Muscle of leg (tissue), 11 donors: ENCODE measurements around the gene IL10RB. TPM values are rescaled to one million over a fixed set of nuclear protein-coding genes. Genes with fewer than 3 reads are reported as not detected.
A peak's percentile ranks its signal among the peaks of the same experiment; 100 is the strongest.
"Not testable (repeated sequence)": the region's sequence is repeated elsewhere in the genome, so short reads cannot be mapped to it uniquely, and the experiment has no call there.

ENCODE experiments used
- DNase-seq: peaks from one replicate; pipeline ENCODE4 v3.0.0; 2013
- H3K27ac ChIP-seq: one replicate; pipeline ENCODE4 v1.5.1; 2013; ENCODE audit warnings: mild to moderate bottlenecking, low read length, control low read depth
- H3K27me3 ChIP-seq: one replicate; pipeline ENCODE4 v1.6.1; 2013; ENCODE audit warnings: low read length; ENCODE audit not compliant: control insufficient read depth, insufficient read depth
- H3K36me3 ChIP-seq: one replicate; pipeline ENCODE4 v1.6.1; 2013; ENCODE audit warnings: low read length; ENCODE audit not compliant: control insufficient read depth, insufficient read depth
- H3K4me1 ChIP-seq: one replicate; pipeline ENCODE4 v1.6.1; 2013; ENCODE audit warnings: low read length; ENCODE audit not compliant: control insufficient read depth, insufficient read depth
- H3K4me3 ChIP-seq: one replicate; pipeline ENCODE4 v1.5.1; 2013; ENCODE audit warnings: low read length, control low read depth
- H3K9me3 ChIP-seq: replicated peaks from 2 replicates; pipeline ENCODE4 v1.6.1; 2013; ENCODE audit warnings: low read depth, low read length; ENCODE audit not compliant: control insufficient read depth
- WGBS: methylation state at CpG from one replicate; pipeline ENCODE4 v1.1.5; 2013; ENCODE audit warnings: missing lambda C conversion rate; ENCODE audit not compliant: insufficient coverage; 5-methylcytosine and 5-hydroxymethylcytosine counted together
- polyA plus RNA-seq, 8 donors: library from polyadenylated mRNA; unstranded; fragments of 120-200 nt; gene quantifications; one replicate each; pipeline versions ENCODE4 v1.2.1 to v1.2.3, GENCODE V29; 2013; ENCODE audit warnings: inconsistent platforms in 1 of 8, low replicate concordance in 1 of 8; ENCODE audit not compliant: insufficient read length in 8 of 8, insufficient read depth in 1 of 8
- total RNA-seq: library from RNA; stranded (reverse); fragments of 120-200 nt; gene quantifications from one replicate; pipeline ENCODE4 v1.2.4, GENCODE V29; 2013

Gene IL10RB
- total and polyA plus RNA-seq, 9 donors = 13.8 to 25.9 (median 18.9) TPM

DNA sequence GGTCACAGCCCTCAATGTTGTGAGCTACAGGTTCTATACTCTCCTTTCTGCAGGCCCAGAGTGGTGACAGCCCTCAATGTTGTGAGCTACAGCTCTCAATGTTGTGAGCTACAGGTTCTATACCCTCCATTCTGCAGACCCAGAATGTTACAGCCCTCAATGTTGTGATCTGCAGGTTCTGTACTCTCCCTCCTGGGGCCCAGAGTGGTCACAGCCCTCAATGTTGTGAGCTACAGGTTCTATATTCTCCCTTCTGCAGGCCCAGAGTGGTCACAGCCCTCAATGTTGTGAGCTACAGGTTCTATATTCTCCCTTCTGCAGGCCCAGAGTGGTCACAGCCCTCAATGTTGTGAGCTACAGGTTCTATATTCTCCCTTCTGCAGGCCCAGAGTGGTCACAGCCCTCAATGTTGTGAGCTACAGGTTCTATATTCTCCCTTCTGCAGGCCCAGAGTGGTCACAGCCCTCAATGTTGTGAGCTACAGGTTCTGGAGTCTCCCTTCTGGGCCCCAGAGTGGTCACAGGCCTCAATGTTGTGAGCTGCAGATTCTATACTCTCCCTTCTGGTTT lies 26.5 kb upstream of the IL10RB start:
- H3K27ac ChIP-seq, H3K27me3 ChIP-seq, DNase-seq, H3K9me3 ChIP-seq, H3K4me3 ChIP-seq: not testable (repeated sequence)
- Histone ChIP-seq H3K36me3 (peaks cover 11% of the 10 kb centered on the region), H3K4me1 (peaks cover 17% of the 10 kb centered on the region)

DNA sequence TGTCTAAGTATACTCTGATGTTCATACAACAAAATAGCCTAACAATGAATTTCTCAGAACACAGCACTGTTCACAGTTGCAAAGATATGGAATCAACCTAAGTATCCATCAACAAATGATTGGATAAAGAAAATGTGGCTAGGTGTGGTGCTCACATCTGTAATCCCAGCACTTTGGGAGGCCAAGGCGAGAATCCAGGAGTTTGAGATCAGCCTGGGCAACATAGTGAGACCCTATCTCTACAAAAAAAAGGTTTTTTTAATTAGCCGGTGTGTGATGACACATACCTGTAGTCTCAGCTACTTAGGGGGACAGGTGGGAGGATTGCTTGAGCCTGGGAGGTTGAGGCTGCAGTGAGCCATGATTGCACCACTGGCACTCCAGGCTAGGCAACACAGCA lies 25.8 kb upstream of the IL10RB start:
- Histone ChIP-seq H3K36me3 (peaks cover 12% of the 10 kb centered on the region), H3K27ac (no peak overlapping the region), H3K9me3 (no peaks in the 10 kb centered on the region), H3K4me3 (no peak overlapping the region), H3K4me1 (peaks cover 17% of the 10 kb centered on the region), H3K27me3 (no peaks in the 10 kb centered on the region)
- WGBS = no CpG with 5 or more reads among the region's 2 CpGs
- DNase-seq = no peak

DNA sequence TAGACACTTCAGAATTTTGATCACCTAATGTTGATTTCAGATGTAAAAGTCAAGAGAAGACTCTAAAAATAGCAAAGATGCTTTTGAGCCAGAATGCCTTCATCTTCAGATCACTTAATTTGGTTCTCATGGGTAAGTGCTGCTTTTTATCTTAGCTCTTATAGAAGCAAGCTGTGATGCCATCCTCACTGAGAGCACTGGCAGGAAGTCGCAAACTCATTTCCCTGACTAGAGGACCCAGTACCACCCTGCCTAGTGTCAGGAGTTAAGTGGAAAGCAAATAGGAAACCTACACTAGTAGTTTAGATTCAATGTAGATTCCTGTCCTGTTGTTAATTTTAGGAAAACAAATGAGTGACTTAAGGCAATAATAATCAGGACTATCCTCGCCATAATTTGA lies 24.3 kb upstream of the IL10RB start:
- Histone ChIP-seq H3K27me3 (no peaks in the 10 kb centered on the region), H3K4me3 (no peak overlapping the region), H3K4me1 (peaks cover 11% of the 10 kb centered on the region), H3K9me3 (no peaks in the 10 kb centered on the region), H3K36me3 (peaks cover 22% of the 10 kb centered on the region), H3K27ac (no peak overlapping the region)
- DNase-seq = no peak
- WGBS = no CpG with 5 or more reads among the region's 2 CpGs

DNA sequence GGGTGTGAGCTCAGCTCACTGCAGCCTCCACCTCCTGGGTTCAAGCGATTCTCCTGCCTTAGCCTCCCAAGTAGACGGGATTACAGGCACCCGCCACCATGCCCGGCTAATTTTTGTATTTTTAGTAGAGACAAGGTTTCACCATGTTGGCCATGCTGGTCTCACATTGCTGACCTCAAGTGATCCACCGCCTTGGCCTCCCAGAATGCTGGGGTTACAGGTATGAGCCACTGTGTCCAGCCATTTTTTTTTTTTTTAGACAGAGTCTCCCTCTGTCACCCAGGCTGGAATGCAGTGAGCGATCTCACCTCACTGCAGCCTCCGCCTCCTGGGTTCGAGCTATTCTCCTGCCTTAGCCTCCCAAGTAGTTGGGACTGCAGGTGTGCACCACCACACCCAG lies 23.3 kb upstream of the IL10RB start:
- not testable (repeated sequence) for H3K4me3 ChIP-seq, H3K9me3 ChIP-seq, DNase-seq, H3K27me3 ChIP-seq, H3K4me1 ChIP-seq, H3K27ac ChIP-seq
- 97% methylated on average over 2 of the region's 8 CpGs for WGBS
- peaks cover 31% of the 10 kb centered on the region for H3K36me3 ChIP-seq

DNA sequence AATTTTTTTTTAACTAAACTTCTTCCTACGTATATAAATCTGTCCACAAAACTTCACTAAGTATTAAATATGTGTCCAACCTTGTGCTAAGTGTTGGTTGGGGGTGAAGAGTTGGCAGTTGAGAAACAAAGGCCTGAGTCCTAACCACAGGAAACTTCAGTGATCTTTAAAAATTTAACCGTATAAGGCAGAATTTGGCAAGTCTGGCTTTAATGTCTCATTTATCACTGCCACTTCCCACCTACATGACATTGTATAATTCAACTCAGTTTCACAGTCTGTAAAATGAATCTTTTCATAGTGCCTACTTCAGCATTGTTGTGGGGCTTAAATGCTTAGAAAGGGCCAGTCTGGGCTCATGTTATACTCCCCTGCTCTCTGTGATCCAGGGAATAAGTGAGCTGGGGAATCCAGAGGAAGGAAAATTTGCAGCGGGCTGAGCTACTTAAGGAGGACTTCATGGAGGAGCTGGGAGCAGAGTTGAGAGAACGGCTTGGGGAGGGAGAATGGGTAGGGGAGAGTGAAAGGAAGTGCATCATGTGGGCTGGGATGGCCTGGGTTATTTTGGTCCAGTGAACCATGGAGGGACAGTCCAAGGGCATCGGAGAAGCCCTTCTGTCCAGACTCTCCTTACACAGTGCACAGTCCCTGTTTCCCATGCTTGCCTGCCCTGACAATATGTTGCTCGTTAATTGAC lies 21.9 kb upstream of the IL10RB start:
- DNase-seq = no peak
- peaks cover 7% of the 10 kb centered on the region for H3K4me1 ChIP-seq
- peaks cover 35% of the 10 kb centered on the region for H3K36me3 ChIP-seq
- H3K27ac ChIP-seq = peak overlapping the region; percentile 38
- H3K27me3 ChIP-seq = no peaks in the 10 kb centered on the region
- H3K4me3 ChIP-seq = no peak overlapping the region
- WGBS = 82% methylated on average over 4 of the region's 6 CpGs
- H3K9me3 ChIP-seq = no peaks in the 10 kb centered on the region

DNA sequence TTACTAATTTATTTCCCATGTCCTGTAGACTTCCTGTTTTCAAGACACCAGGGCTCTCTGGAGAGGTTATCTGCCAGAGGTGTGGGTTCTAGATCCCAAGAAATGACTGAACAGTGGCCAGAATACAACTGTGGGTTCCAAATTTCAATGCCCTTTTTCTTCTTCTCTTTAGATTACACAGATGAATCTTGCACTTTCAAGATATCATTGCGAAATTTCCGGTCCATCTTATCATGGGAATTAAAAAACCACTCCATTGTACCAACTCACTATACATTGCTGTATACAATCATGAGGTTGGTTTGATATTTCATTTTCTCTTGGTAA lies 21.4 kb upstream of the IL10RB start:
- Histone ChIP-seq H3K9me3 (no peaks in the 10 kb centered on the region), H3K27ac (no peak overlapping the region), H3K4me3 (no peak overlapping the region), H3K4me1 (peaks cover 7% of the 10 kb centered on the region), H3K36me3 (peaks cover 40% of the 10 kb centered on the region), H3K27me3 (no peaks in the 10 kb centered on the region)
- no CpG with 5 or more reads among the region's 2 CpGs for WGBS
- DNase-seq = no peak

DNA sequence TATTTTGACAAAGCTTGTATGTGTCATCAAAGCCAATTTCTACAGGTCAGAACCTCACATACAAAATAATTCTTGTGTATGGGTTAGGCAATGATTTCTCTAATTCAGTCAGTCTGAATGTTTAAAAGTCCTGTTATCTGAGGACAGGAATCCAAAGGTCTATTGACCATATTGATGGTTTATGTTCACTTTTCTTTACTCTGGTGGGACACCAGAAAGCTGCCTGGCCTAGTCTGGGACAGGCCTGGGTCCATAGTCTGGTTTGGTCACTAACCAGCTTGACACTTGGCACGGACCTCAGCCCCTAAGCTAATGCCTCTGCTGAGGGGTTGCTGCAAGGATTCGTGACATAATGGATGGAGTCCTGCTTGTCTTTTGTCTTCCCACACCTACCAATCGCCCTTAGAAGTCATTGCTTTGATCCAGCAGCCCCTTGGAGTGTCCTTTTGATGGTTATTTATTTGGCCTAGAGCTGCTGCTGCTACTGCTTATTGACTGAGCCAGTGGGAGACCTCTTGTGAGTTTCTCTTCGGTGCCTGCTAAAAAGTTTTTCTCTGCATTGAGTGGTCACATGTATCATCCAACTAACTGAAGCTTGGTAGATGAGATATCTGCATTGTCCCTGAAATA lies 20.8 kb upstream of the IL10RB start:
- no peak for DNase-seq
- Histone ChIP-seq H3K4me3 (no peak overlapping the region), H3K4me1 (peaks cover 7% of the 10 kb centered on the region), H3K27ac (no peak overlapping the region), H3K36me3 (peaks cover 43% of the 10 kb centered on the region), H3K9me3 (no peaks in the 10 kb centered on the region), H3K27me3 (no peaks in the 10 kb centered on the region)
- 86% methylated on average over 1 of the region's 4 CpGs for WGBS

DNA sequence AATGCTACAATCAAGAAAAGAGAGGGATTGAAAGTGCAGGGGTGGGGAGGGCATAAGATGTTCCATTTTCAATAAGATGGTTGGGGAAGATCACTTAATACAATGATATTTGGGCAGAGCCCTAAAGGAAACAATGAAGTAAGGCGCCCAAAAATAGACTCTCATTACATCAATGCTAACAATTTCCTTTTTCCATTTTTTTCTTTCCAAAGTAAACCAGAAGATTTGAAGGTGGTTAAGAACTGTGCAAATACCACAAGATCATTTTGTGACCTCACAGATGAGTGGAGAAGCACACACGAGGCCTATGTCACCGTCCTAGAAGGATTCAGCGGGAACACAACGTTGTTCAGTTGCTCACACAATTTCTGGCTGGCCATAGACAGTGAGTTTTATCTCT lies 19.7 kb upstream of the IL10RB start:
- Histone ChIP-seq H3K27ac (peak overlapping the region; percentile 42), H3K4me1 (peaks cover 7% of the 10 kb centered on the region), H3K9me3 (no peaks in the 10 kb centered on the region), H3K27me3 (no peaks in the 10 kb centered on the region), H3K36me3 (peaks cover 50% of the 10 kb centered on the region), H3K4me3 (no peak overlapping the region)
- 84% methylated on average over 2 of the region's 5 CpGs for WGBS
- peak; percentile 26 for DNase-seq

DNA sequence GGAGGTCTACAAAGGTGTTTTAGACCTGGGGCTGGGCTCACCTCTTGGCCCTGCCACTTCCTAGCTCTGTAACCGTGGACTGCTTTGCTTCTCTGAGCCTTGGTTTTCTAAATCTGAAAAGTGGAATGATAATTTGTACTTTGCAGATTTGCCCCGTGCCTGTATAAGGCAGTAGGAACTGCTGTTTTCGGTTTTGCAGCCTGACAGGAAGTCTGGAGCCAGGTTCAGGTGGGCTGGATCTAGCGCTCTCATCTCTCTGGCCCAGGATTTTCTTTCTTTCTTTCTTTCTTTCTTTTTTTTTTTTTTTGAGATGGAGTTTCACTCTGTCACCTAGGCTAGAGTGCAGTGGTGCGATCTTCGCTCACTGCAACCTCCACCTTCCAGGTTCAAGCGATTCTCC lies 19.2 kb upstream of the IL10RB start:
- no peaks in the 10 kb centered on the region for H3K9me3 ChIP-seq

DNA sequence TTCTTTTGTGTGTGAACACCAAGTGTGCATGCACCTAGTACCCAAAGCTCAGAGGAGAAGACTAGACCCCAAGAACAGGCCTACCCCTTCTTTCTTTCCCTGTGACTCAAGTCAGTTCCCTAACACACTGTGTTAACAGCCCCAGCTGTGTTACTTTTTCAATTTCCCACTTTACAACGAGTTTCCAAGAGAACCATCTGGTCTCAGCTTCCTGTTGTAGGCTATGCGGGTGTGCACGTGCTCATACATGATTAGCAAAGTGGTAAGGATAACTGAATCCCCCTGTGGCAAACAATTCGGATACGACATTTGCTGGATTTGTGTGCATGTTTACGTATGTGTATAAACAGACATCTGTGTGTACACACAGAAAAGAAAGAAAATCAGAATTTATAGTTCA lies 18.6 kb upstream of the IL10RB start:
- 59% methylated on average over 3 of the region's 6 CpGs for WGBS
- Histone ChIP-seq H3K27ac (no peak overlapping the region), H3K27me3 (no peaks in the 10 kb centered on the region), H3K9me3 (no peaks in the 10 kb centered on the region), H3K4me3 (no peak overlapping the region), H3K4me1 (peaks cover 7% of the 10 kb centered on the region), H3K36me3 (peaks cover 50% of the 10 kb centered on the region)
- peak; percentile 78 for DNase-seq

More for the DNA sequence above, 19.2 kb upstream of the IL10RB start:
- H3K36me3 ChIP-seq = peaks cover 50% of the 10 kb centered on the region
- H3K4me1 ChIP-seq = peaks cover 7% of the 10 kb centered on the region
- 88% methylated on average over 2 of the region's 7 CpGs for WGBS
- no peak for DNase-seq
- H3K4me3 ChIP-seq = no peak overlapping the region
- peak overlapping the region; percentile 42 for H3K27ac ChIP-seq
- H3K27me3 ChIP-seq = no peaks in the 10 kb centered on the region
